SH-SY5Y (cell line): Measurements from ENCODE around the gene PDGFRB.

Experiments used
- GATA2 ChIP-seq: IDR thresholded peaks from 2 replicates; pipeline ENCODE4 v1.6.1; 2011; ENCODE audit warnings: mild to moderate bottlenecking, low read depth, low read length
- GATA3 ChIP-seq: IDR thresholded peaks from 2 replicates; pipeline ENCODE4 v1.6.1; 2011; ENCODE audit warnings: low read depth, mild to moderate bottlenecking, low read length, moderate library complexity

Gene PDGFRB

GRCh38 chr5:150065886-150066285, 89.8 kb downstream of the PDGFRB start:
- TF ChIP-seq GATA2 (no peak), GATA3 (no peak)

GRCh38 chr5:150065346-150065745, 90.3 kb downstream of the PDGFRB start:
- no peak for TF ChIP-seq GATA2
- no peak for TF ChIP-seq GATA3

GRCh38 chr5:150064681-150065220, 90.9 kb downstream of the PDGFRB start:
- TF ChIP-seq GATA2 = no peak
- no peak for TF ChIP-seq GATA3
